ENCODE data around the gene ITFG2.

ITFG2 gene

DNA sequence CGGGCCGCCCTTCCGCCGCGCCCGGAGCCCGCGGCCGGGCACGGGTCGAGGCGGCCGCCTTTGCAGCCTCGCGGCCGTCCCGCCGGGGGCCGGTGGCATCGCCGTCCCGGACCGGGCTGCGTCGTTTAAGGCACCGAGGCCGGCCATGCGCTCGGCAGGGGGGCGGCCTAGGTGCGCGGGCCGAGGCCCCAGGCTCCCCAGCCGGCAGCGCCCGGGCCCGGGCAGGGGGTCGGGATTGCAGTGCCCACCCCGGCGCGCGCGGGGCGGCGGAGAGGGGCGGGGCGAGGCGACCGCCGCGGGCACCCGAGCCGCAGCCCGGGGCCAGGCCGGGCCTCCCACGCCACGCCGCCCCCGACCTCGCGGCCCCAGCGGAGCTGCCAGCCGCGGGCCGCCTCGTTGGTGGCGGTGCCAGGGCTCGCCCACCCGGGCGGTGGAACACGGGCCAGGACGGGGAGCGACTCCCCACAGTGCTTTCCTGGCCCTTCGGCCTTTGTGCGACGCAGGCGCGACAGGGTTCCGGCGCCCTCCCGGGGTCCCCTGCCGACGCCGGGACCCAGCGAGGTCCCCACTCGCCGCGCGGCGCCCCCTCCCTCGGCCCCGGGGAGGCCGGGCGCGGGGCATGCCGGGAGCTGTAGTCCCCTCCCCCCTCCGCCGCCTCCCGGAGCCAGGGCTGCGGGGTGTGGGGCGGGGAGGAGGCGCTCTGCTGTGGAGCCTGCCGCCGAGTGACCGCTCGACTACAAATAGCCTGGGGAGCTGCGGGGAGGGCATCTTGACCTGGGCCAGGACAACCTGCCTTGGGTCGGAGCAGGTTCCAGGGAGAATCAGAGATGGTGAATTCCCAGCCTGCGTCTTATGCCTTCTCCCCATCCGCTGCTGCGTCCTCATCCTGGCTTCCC lies 16.9 kb upstream of the ITFG2 start:
- DNase-seq (ENCODE audit: low spot score) = peak; percentile 65

DNA sequence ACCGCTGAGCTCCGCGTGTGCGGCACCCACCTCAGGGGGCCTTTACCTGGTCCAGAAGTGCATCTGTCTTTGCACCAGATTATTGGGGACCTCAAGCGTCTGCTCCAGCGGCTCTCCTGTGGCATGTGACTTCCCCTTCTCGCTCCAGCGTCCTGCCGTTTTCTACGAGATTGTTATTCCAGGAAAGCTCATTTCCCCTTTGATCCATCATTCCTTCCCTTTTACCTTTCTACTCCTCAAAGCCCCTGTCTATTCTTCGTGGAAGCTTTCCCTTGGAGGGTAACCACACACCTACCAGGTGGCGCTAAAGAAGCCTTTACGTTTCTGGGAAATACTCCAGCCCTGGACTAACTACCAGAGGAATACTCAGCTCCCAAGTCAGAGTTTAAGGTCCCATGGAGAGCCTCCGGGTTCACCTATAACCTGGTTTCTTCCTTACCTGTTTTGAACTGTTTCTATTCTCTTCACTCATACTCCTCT lies 16.2 kb upstream of the ITFG2 start:
- DNase-seq (ENCODE audit: low spot score) = no peak

DNA sequence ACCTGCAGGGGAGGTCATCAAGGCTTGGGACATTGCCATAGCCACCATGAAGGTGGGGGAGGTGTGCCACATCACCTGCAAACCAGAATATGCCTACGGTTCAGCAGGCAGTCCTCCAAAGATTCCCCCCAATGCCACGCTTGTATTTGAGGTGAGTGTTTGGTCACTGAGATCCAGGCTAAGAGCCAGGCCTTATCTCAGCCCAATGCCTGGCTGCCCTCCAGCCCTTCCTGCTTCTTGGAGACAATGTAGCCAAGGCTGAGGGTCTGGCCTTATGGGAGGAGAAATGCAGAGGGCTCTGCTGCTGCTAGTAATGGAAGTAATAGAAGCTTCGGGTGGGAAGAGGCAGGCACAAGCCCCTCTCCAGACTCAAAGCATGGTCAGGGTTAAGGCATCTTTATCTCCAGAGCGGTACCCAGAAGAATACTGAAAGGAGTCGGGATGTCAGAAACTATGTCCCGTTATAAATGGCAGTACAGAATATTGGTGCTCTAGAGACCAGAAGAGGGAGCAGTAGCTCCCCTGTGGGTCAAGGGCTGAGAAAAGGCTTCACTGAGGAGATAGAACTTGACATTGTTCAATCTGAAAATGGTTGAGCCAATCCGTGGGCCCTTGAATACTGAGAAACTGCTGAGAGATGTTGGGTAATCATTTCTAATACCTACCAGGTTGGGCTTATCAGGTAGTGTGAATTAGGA lies 14.6 kb upstream of the ITFG2 start:
- DNase-seq (ENCODE audit: low spot score) = no peak

DNA sequence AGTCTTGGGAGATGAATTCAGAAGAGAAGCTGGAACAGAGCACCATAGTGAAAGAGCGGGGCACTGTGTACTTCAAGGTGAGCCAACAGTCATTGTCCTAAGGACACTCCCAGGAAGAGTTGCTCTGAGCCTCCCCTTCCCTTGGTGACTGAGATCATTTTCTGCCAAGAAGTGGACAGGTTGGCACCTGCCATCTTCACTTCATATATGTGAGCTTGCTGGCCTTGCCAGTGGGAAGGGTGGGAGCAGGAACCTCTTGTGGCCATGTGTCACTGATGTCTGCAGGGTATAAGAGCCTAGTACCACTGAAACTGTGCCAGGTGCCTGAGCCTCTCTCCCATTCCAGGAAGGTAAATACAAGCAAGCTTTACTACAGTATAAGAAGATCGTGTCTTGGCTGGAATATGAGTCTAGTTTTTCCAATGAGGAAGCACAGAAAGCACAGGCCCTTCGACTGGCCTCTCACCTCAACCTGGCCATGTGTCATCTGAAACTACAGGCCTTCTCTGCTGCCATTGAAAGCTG lies 12.4 kb upstream of the ITFG2 start:
- DNase-seq (ENCODE audit: low spot score) = no peak

DNA sequence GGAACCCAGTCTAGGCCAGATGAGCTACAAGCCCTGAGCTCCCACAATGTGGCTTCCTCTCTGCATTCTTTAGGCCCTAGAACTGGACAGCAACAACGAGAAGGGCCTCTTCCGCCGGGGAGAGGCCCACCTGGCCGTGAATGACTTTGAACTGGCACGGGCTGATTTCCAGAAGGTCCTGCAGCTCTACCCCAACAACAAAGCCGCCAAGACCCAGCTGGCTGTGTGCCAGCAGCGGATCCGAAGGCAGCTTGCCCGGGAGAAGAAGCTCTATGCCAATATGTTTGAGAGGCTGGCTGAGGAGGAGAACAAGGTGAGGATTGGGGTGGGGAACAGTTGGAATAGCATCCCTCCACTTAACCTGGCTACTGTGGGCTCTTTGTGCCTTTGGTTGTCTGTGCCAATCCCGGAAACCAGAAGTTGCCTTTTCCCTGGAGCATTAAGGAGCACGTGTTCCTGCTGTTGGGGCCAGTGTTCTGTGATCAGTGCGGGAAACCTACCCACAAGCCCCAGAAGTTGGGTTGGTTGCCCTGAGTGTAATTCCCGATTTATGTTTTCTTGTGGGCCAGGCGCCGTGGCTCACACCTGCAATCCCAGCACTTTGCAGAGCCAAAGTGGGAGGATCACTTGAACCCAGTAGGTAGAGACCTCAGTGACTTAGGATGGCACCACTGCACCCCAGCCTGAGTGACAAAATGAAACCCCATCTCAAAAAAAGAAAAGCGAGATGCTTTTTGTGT lies 11.3 kb upstream of the ITFG2 start:
- DNase-seq (ENCODE audit: low spot score) = no peak

DNA sequence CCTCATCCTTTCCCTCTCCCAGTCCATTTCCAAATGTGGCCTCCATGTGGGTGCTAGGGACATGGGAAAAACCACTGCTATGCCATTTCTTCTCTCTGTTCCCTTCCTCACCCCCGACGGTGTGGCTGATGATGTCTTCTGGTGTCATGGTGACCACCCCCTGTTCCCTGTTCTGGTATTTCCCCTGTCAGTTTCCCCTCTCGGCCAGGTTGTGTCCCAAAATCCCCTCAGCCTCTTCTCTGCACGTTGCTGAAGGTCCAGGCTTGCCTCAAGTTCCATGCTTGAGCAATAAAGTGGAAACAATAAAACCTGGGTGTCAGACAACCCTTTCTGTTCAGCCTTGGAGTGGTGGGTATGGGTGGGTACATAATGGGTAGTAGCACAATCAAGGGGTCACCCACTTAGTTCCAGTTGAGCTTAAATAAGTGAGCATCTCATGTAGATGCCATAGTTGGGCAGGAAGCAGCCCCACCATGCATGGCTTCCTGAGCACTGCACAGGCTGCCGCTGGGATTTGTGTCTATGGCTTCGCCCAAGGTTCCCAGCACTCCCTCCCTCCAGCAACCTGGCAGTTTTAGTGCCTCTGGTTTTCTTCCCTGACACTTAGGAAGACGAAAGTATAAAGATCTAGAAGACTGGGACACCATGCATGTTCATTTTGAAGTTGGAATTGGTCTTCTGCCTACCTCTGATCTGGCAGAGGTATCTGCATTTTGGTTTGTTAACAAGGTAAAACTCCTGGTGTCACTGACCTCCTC lies 8.7 kb upstream of the ITFG2 start:
- DNase-seq (ENCODE audit: low spot score) = no peak

DNA sequence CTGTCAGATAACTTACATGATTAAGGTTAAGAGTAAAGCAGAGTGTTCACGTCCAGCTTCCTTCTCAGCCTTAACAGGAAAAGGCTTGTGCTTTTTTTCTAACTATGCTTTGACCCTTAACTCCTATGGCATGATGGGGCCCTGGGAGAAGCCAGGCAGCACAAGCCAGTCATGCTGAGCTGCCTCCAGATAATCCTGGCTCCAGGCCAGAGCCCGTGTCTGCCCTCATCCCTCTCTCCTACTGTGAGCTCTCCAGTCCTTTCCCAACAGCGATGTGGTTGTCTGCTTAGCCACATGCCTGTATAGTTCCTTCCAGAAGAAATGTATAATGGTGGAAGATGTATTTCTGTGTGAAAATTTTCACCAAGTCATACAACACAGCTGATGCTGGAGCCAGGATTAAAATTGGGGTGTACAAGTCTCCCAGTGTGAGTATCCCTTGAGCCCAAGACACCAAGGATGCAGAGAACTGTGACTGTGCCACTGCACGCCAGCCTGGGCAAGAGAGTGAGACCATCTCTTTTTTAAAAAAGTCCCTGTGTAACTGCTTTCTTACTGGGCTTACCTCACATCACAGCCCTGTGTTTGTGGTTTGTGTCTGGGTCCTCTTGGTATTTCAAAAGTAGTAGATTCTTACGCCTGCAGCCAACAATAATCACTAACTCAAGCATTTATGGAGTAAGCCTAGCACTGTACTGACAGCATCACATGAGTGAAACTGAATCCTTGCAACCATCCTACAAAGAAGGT lies 7.9 kb upstream of the ITFG2 start:
- no peak for DNase-seq (ENCODE audit: low spot score)

DNA sequence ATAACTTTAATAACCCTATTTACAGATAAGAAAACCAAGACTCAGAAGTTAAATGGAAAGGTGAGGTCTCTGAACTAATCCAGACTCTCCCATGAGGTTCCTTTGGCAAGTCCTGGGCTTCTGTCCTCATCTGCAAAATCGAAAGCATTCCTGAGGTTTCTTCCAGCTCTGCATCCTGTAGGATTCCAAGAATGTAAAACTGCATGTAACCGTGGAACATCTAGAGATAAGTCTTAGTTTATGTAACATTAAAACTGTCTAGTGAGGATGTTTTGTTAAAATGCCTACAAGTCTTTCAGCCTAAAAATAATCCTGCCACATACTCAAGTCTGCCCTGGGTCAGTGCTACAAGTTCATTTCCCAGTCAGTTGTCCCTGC lies 7.3 kb upstream of the ITFG2 start:
- no peak for DNase-seq (ENCODE audit: low spot score)

DNA sequence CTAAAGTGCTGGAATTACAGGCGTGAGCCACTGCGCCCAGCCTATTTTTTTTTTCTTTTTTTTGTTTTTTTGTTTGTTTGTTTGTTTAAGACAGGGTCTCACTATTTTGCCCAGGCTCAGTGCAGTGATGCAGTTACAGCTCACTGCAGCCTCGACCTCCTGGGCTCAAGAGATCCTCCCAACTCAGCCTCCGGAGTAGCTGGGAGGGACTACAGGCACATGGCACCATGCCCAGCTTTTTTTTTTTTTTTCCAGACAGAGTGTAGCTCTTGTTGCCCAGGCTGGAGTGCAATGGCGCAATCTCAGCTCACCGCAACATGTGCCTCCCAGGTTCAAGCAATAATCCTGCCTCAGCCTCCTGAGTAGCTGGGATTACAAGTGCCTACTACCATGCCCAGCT lies 5.8 kb upstream of the ITFG2 start:
- DNase-seq (ENCODE audit: low spot score) = no peak

DNA sequence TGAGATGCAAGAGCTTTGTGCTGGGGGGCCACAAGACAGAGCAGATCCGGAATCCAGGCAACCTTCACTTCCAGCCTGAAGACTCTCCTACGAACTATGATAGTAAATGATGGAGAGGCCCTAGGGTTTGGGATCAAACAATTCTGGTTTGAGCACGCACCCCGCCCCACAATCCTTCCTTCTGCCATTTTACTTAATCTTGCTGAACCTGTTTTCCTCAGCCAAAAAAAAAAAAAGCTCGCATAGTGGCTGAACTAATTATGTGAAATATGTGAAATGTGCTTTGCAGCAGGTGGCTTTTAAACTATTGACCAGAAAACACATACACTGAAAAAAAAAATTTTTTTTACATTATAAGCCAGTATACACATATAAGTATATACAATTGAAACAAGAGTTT lies 667 bp upstream of the ITFG2 start:
- DNase-seq (ENCODE audit: low spot score) = no peak

DNA sequence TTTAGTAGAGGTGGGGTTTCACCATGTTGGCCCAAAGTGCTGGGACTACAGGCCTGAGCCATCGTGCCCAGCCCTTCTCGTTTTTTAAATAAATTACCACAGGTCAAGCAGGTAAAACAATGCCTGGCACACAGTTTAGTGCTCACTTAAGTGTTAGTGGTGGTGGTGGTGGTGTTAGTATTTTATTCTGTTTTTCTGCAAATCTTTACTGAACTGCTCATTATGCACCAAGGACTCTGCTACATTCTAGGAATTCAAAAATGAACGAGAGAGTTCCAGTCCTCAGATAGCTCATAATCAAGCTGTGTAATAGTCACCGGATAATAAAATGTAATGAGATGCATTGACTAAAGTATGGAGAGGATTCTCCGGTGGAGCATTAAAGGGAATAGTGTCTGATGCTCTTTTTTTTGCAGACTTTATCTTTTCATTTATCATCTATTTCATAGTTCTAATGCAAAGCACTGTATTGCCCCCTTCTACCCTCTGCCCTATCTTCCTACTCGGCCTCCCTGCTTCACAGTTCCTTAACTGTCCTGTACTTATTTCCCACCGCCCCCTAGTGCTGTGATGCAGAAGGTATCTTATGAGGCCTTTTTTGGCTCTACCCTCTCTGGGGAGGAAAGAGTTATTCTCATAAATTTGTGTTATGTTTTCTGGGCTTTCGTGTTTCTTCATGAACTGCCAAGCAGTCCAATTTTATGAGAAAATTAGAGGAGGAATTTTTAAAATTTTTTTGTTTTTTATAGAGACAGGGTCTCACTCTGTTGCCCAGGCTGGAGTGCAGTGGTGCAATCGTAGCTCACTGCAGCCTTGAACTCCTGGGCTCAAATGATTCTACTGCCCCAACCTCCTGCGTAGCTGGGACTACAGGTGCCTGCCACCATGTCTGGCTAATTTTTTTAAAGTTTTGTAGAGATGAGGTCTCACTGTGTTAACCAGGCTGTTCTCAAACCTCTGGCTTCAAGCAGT lies 1.0 kb downstream of the ITFG2 start:
- peak; percentile 63 for DNase-seq (ENCODE audit: low spot score)

DNA sequence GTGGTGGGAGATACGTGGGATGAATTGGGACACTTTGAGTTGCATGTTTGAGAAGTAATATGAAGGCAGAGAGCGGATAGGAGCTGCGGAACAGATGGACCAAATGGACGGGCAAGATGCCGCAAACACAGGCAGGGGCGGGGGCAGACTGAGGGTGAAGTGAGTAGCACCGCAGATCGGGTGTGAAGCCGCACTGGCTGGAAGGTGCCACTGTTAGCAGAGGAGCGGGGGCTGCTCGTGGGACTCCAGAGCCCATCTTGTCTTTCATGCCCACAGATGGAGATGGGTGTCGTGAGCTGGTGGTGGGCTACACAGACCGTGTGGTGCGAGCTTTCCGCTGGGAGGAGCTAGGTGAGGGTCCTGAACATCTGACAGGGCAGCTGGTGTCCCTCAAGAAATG lies 7.3 kb downstream of the ITFG2 start:
- DNase-seq (ENCODE audit: low spot score) = no peak

DNA sequence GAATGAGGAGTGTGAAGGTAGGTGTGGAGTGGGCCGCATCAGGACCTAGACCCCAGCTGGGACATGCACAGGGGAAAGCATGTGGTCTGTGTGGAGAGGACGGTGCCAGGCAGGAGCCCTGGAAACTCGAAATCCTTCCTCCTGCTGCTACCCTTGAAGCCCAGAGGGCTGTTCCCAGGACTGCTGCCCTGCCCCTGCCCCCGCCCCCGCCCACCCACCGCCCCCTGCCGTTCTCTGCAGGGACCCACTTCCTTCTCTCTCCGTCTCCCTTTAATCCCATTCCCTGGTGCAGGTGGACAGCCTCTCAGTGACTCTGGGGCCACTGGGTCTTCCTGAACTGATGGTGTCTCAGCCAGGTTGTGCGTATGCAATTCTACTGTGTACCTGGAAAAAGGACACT lies 8.0 kb downstream of the ITFG2 start:
- no peak for DNase-seq (ENCODE audit: low spot score)

DNA sequence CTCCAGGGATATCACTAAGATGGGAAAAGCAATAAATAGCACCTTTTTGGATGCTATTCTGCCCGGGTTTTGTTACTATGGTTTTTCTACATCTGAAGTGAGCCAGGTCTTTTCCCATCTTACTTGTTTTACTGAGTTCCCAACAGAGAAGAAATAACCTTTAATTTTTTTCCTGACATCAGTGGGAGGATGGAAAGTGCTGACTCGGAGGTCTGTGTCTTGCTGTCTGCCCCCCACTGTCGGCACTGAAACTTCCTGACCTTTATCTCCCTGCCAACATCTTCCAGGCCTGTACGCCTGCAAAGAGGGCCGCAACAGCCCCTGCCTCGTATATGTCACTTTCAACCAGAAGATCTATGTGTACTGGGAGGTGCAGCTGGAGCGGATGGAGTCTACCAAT lies 11.0 kb downstream of the ITFG2 start:
- no peak for DNase-seq (ENCODE audit: low spot score)

DNA sequence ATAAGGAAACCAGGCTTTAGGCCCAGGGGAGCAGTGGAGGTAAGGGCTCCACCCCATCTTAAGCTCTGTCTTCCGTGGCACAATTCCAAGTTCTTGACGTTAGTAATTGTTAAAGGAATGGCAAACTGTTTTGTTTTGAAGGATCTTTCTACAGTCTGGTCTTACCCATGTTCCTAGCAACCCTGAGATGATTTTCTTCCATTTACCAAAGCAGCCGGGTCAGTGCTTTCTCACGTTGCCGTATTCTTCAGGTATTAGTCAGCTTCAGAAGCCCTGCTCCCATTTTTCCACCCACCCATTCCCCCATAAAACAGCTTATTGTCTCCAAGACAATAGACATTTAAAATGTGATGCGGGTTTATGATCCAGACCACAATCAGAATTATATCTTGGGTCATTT lies 12.1 kb downstream of the ITFG2 start:
- no peak for DNase-seq (ENCODE audit: low spot score)

DNA sequence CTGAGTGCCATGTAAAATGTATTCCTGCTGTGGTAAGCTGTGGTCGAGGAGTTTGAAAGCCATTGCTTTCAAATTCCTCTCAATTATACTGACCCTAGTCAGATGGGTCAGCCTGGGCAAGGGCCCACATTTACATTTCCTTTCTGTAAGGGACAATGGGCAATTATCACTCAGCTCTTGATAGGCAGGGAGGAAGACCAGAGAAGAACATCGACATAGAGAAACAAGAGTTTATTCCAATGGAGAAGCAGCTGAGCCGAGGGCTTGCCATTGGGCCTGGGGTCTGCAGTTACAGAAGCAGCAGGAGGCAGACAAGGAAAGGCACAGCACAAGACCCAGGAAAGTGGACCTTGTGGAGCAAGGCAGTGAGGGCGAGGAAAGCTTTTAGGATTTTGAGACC lies 12.7 kb downstream of the ITFG2 start:
- no peak for DNase-seq (ENCODE audit: low spot score)

DNA sequence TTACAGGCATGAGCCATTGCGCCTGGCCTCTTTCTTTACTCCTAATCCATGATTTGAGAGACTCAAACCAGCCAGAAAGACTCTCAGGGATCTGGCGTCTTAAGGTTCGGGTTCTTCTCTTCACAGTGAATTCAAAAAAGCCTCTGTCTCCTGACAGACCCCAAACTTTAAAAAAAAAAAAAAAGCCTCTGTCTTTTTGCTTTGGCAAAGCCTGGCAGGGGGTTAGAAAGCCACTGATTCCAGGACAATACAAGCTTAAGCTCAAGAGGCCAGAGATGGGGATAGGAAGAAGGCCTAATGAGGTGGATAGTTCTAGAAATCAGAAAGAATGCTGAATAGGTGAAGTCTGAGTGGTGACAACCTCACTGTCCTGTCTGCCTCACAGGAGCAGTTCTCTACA lies 13.6 kb downstream of the ITFG2 start:
- DNase-seq (ENCODE audit: low spot score) = no peak

DNA sequence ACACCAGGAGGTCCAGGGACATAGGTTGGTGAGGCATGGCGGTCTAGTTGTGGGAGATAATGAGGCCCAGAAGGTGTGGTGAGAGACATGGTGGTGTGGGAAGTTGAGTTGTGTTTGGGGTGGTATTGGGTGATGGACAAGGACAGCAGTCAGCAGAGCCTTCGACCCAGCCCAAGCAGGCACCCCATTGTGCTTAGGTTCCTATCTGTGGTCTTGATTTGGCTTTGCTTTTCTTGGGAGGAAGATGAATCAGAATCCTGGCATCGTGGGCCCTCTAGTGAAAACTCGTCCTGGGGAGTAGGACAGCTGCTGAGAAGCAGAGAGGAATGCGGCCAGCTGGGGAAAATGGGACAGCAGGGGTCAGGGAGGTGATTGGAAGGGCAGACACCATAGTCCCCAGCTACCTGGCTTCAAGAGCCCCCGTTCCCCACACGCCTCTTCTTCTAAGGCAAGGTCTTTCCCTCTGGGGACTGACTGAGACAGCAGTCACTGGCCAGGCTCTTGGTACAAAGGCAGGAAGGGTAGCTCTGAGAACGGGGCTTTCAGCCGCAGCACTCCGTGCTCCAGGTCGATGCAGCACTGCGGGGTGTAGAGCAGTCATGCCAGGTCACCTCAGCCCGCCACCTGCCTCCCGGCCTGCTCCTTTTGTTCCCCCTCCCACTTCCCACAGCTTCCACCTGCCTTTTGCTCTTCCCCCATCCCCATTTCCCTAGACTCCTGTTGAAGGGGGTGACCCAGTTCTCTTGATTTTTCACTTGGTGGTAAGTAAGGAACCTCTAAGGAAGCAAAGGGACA lies 14.4 kb downstream of the ITFG2 start:
- DNase-seq (ENCODE audit: low spot score) = no peak

DNA sequence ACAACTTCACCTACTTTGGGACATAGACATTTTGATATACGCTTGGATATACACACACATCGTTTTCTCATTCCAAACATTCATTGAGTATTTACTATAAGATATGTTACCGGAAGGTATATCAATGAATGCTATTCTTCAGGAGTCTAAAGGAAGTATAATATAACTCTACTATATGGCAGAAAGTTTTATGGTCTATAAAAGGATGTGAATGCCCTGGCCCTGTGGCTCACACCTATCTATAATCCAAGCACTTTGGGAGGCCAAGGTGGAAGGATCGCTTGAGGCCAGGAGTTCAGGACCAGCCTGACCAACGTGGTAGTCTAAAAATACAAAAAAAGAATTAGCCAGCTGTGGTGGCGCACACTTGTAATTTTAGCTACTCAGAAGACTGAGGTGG lies 16.8 kb downstream of the ITFG2 start:
- DNase-seq (ENCODE audit: low spot score) = no peak

Data from CD4-positive, alpha-beta T cell treated with Interleukin-2 at 100 ng/mL for 4 hours (primary cell).